SU-DHL-6 (cell line): ENCODE data around the gene MBNL1.

Experiments
- EZH2phosphoT487 ChIP-seq: fragments of 200-600 bp; sonication (generic), shearing (Covaris generic); conservative IDR thresholded peaks from 2 replicates; pipeline ENCODE4 v1.6.1; 2018; ENCODE audit warnings: mild to moderate bottlenecking, antibody characterized with exemption, low read length, moderate library complexity, mixed read lengths
- TF ChIP-seq, protein P1 (sequence below): fragments of 200-600 bp; sonication (generic); IDR thresholded peaks from one replicate; pipeline ENCODE4 v1.5.1; 2017; ENCODE audit warnings: antibody characterized with exemption, mild to moderate bottlenecking, low read length, moderate library complexity; ENCODE audit not compliant: insufficient read depth, poor library complexity, severe bottlenecking

DNA sequence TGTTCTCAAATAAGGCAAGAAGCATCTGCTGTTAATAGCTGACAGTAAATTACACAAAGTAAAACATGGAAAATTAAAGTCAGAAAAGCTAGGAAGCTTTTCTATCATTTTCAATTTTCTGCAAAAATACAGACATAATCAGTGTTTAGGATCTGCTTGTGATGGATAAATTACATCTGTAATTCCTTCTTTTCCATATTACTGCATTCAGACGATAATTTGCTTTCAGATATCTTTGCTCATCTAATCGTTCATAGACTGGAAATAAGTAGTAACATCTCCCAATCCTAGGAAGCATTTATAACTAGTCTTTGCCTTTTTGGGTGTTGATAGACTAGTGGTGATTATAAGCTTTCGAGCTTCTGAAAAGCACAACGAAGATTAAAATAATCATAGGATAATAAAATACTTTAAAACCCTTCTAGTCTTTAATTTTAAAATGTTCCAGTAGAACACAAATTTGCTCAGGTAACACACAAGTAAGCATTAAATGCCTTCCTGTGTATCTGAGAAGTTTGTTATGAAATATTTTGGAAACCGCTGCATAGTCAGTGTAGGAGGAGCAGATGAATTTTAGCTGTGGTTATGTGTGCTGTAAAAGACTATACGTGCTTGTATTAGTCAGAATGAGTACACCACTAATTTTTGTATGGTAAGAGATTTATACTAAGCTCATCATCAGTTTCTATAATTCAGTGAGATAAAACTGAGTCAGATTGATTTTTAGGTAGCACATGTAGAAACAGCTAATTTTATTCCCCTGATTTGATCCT lies 41.0 kb downstream of the MBNL1 start:
- TF ChIP-seq EZH2phosphoT487: no peak
- TF ChIP-seq, protein P1, sequence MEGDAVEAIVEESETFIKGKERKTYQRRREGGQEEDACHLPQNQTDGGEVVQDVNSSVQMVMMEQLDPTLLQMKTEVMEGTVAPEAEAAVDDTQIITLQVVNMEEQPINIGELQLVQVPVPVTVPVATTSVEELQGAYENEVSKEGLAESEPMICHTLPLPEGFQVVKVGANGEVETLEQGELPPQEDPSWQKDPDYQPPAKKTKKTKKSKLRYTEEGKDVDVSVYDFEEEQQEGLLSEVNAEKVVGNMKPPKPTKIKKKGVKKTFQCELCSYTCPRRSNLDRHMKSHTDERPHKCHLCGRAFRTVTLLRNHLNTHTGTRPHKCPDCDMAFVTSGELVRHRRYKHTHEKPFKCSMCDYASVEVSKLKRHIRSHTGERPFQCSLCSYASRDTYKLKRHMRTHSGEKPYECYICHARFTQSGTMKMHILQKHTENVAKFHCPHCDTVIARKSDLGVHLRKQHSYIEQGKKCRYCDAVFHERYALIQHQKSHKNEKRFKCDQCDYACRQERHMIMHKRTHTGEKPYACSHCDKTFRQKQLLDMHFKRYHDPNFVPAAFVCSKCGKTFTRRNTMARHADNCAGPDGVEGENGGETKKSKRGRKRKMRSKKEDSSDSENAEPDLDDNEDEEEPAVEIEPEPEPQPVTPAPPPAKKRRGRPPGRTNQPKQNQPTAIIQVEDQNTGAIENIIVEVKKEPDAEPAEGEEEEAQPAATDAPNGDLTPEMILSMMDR: no peak
